Measurements from ENCODE around the gene FN3K.
"Not testable (repeated sequence)": the region's sequence is repeated elsewhere in the genome, so short reads cannot be mapped to it uniquely, and the experiment has no call there.

FN3K gene

DNA sequence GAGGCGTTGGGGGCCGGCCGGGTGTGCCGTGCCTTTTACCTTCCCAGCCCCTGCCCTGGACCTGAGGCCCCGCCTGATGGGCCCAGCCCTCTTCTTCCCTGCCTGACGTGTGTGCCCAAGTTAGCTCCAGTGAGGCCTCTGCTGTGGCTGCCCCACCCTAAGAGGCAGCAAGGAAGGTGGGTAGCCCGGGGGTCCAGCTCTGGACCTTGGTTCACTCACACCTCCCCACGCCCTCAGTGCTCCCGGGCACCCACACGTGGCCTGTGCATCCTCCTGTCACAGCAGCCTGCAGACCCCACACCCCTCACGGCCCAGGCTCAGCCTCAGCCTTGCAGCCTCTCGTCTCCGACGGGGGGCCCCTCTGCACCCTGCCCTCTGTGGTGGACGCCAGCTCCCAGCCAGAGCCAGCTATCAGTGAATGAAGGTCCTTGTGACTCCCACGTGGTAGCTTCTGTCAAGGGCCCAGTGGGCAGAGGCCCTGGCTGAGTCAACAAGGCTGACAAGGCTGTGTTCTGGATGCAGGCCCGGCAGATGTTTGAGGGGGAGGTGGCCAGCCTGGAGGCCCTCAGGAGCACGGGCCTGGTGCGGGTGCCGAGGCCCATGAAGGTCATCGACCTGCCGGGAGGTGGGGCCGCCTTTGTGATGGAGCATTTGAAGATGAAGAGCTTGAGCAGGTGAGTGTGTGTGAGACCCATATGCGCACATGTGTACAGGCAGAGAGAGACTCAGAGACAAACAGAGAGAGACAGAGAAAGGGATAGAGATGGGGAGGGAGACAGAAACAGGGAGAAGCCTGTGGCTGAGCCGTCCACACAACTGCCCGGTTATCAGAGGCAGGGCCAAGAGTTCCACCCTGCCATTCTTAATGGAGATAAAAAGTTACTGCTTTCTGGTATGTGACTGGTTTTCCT lies 2.8 kb downstream of the FN3K start:
- Histone ChIP-seq H3K4me1 (ENCODE audit: control insufficient read depth in 2 of 2, insufficient read depth in 2 of 2, low read length in 2 of 2) (peaks cover 7 to 8% of the 10 kb centered on the region in 2 donors), H3K27ac (ENCODE audit: low read depth in 2 of 2, low read length in 2 of 2) (no peak overlapping the region), H3K9ac (ENCODE audit: low read depth in 1 of 2, low read length in 2 of 2) (no peak overlapping the region), H3K36me3 (ENCODE audit: control insufficient read depth in 2 of 2, insufficient read depth in 2 of 2, low read length in 2 of 2) (peaks cover 28 to 29% of the 10 kb centered on the region in 2 donors), H3K4me3 (ENCODE audit: low read length in 2 of 2) (no peak overlapping the region), H3K9me3 (ENCODE audit: control insufficient read depth in 2 of 2, low read length in 2 of 2) (no peaks in the 10 kb centered on the region), H3K27me3 (ENCODE audit: control insufficient read depth in 2 of 2, insufficient read depth in 2 of 2, low read length in 2 of 2) (no peaks in the 10 kb centered on the region)

DNA sequence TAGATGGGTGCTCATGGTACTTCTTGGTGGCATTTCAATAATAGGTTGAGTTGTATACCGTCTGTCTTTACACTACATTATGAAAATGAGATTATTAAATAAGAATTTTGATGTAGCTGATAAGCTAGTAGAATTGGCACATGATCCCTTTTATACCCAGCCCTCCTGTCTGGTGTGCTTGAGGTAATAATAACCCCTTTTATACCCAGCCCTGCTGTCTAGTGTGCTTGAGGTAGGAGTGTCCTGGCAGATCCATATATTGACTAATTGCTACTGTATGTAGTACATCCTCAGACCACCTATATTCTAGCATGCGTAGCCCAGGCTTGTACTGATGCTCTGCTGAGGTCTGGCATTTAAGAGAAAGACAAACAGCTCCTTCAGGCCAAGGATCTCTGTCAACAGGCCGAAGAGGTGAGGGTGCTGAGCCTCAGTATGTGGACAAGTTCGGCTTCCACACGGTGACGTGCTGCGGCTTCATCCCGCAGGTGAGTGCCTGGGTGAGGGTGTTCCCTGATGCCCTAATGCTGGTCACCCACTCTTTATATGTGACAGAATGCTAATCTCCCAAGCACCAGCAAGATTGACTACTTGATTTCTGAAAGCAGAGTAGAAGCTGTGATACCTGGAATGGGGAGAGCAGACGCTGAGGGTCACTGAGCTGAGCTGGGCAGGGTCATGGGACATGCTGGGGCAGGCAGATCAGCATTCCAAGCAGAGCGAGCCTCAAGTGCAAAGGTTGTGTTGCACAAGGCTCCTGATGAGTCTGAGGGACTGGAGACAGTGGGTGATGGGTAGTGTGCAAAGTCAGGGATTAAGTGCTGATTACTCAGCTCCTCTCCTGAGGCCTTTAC lies 5.7 kb downstream of the FN3K start:
- Histone ChIP-seq H3K4me3 (ENCODE audit: low read length in 2 of 2) (no peak overlapping the region), H3K36me3 (ENCODE audit: control insufficient read depth in 2 of 2, insufficient read depth in 2 of 2, low read length in 2 of 2) (peaks cover 29 to 34% of the 10 kb centered on the region in 2 donors), H3K9me3 (ENCODE audit: control insufficient read depth in 2 of 2, low read length in 2 of 2) (peaks cover 0 to 2% of the 10 kb centered on the region in 2 donors), H3K27me3 (ENCODE audit: control insufficient read depth in 2 of 2, insufficient read depth in 2 of 2, low read length in 2 of 2) (no peaks in the 10 kb centered on the region), H3K27ac (ENCODE audit: low read depth in 2 of 2, low read length in 2 of 2) (no peak overlapping the region), H3K9ac (ENCODE audit: low read depth in 1 of 2, low read length in 2 of 2) (no peak overlapping the region), H3K4me1 (ENCODE audit: control insufficient read depth in 2 of 2, insufficient read depth in 2 of 2, low read length in 2 of 2) (peaks cover 2 to 4% of the 10 kb centered on the region in 2 donors)

DNA sequence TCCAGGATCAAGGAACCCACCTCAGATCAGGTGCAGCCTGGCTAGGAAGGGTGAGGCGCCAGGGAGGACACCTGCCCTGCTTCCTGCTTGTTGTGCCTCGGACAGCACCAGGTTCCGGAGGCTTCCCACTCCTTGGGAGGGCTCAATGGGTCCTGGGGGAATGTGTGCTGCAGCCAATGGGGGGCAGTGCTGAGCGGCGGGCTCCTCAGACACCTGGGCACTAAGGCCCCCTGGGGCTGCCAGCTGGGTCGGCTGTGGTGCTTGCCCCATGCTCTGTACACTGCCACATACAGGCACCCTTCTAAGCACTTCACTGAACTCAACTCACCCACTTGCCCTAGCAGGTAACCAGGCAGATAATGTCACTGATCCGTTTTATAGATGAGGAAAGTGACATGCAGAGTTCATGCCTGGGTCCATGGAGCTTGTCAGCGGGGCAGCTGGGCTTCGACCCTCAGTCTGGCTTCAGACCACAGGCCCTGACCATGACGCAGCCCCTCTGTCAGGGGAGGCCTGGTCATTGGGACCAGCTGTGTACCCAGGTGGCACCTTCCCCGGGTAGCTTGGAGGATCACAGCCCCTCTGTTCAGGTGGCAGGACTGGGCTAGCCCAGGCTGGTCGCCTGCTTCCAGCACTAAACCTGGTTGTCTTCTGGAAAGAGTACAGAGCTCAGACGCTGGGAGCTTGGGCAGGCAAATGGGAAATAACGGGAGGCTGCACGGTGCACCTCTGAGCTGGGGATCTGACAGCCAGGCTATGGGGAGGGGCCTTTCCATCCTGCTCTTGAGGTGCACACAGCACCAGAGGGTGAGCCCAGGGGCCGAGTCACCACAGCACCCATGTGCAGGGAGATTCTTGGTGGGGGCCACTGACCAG lies 8.2 kb downstream of the FN3K start:
- H3K4me3 ChIP-seq (ENCODE audit: low read length in 2 of 2), result no peak overlapping the region
- peaks cover 0 to 2% of the 10 kb centered on the region in 2 donors for H3K9me3 ChIP-seq (ENCODE audit: control insufficient read depth in 2 of 2, low read length in 2 of 2)
- H3K4me1 ChIP-seq (ENCODE audit: control insufficient read depth in 2 of 2, insufficient read depth in 2 of 2, low read length in 2 of 2), result no peaks in the 10 kb centered on the region
- H3K36me3 ChIP-seq (ENCODE audit: control insufficient read depth in 2 of 2, insufficient read depth in 2 of 2, low read length in 2 of 2), result peaks cover 25 to 33% of the 10 kb centered on the region in 2 donors
- H3K27ac ChIP-seq (ENCODE audit: low read depth in 2 of 2, low read length in 2 of 2), result no peak overlapping the region
- no peak overlapping the region for H3K9ac ChIP-seq (ENCODE audit: low read depth in 1 of 2, low read length in 2 of 2)
- no peaks in the 10 kb centered on the region for H3K27me3 ChIP-seq (ENCODE audit: control insufficient read depth in 2 of 2, insufficient read depth in 2 of 2, low read length in 2 of 2)

DNA sequence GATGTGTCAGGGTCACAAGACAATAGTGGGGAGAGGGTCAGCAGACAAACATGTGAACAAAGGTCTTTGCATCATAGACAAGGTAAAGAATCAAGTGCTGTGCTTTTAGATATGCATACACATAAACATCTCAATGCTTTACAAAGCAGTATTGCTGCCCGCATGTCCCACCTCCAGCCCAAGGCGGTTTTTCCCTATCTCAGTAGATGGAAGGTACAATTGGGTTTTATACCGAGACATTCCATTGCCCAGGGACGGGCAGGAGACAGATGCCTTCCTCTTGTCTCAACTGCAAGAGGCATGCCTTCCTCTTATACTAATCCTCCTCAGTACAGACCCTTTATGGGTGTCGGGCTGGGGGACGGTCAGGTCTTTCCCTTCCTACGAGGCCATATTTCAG lies 9.3 kb downstream of the FN3K start:
- H3K36me3 ChIP-seq (ENCODE audit: control insufficient read depth in 2 of 2, insufficient read depth in 2 of 2, low read length in 2 of 2), result peaks cover 24 to 32% of the 10 kb centered on the region in 2 donors
- not testable (repeated sequence) for H3K4me3 ChIP-seq (ENCODE audit: low read length in 2 of 2); H3K9me3 ChIP-seq (ENCODE audit: control insufficient read depth in 2 of 2, low read length in 2 of 2); H3K4me1 ChIP-seq (ENCODE audit: control insufficient read depth in 2 of 2, insufficient read depth in 2 of 2, low read length in 2 of 2); H3K27me3 ChIP-seq (ENCODE audit: control insufficient read depth in 2 of 2, insufficient read depth in 2 of 2, low read length in 2 of 2); H3K9ac ChIP-seq (ENCODE audit: low read depth in 1 of 2, low read length in 2 of 2); H3K27ac ChIP-seq (ENCODE audit: low read depth in 2 of 2, low read length in 2 of 2)

DNA sequence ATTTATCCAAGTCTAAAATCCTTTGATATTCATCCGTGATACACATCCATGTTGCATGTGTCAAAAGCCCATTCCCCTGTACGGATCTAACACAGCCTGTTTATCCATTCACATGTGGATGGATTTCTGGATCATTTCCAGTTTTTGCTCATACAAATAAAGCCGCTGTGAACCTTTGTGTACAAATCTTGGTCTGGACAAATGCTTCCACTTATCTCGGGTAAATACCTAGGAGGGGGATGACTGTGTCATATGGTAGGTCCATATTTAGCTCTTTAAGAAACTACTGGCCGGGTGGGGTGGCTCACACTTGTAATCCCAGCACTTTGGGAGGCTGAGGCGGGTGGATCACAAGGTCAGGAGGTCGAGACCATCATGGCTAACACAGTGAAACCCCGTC lies 10.1 kb downstream of the FN3K start:
- Histone ChIP-seq H3K27ac (ENCODE audit: low read depth in 2 of 2, low read length in 2 of 2) (no peak overlapping the region), H3K4me1 (ENCODE audit: control insufficient read depth in 2 of 2, insufficient read depth in 2 of 2, low read length in 2 of 2) (no peaks in the 10 kb centered on the region), H3K4me3 (ENCODE audit: low read length in 2 of 2) (no peak overlapping the region), H3K9me3 (ENCODE audit: control insufficient read depth in 2 of 2, low read length in 2 of 2) (peaks cover 0 to 2% of the 10 kb centered on the region in 2 donors), H3K27me3 (ENCODE audit: control insufficient read depth in 2 of 2, insufficient read depth in 2 of 2, low read length in 2 of 2) (no peaks in the 10 kb centered on the region), H3K36me3 (ENCODE audit: control insufficient read depth in 2 of 2, insufficient read depth in 2 of 2, low read length in 2 of 2) (peaks cover 22 to 25% of the 10 kb centered on the region in 2 donors), H3K9ac (ENCODE audit: low read depth in 1 of 2, low read length in 2 of 2) (no peak overlapping the region)

DNA sequence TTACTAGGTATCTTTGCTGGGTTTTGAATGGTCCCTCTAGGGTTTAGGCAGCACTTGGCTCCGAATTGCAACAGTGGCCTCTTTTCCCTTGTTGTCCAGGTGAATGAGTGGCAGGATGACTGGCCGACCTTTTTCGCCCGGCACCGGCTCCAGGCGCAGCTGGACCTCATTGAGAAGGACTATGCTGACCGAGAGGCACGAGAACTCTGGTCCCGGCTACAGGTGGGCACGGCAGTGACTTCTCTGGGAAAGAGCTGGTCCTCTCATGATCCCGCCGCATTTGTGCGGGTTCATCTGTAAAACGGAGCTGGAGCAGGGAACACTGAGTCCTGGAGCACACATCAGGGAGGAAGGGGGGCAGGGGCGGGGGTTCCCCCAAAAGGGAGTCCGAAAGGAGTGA lies 13.3 kb downstream of the FN3K start:
- H3K4me1 ChIP-seq (ENCODE audit: control insufficient read depth in 2 of 2, insufficient read depth in 2 of 2, low read length in 2 of 2), result peaks cover 7 to 9% of the 10 kb centered on the region in 2 donors
- no peaks in the 10 kb centered on the region for H3K27me3 ChIP-seq (ENCODE audit: control insufficient read depth in 2 of 2, insufficient read depth in 2 of 2, low read length in 2 of 2)
- peaks cover 0 to 2% of the 10 kb centered on the region in 2 donors for H3K9me3 ChIP-seq (ENCODE audit: control insufficient read depth in 2 of 2, low read length in 2 of 2)
- peaks cover 0 to 2% of the 10 kb centered on the region in 2 donors for H3K36me3 ChIP-seq (ENCODE audit: control insufficient read depth in 2 of 2, insufficient read depth in 2 of 2, low read length in 2 of 2)
- H3K9ac ChIP-seq (ENCODE audit: low read depth in 1 of 2, low read length in 2 of 2), result no peak overlapping the region
- no peak overlapping the region for H3K4me3 ChIP-seq (ENCODE audit: low read length in 2 of 2)
- H3K27ac ChIP-seq (ENCODE audit: low read depth in 2 of 2, low read length in 2 of 2), result no peak overlapping the region

DNA sequence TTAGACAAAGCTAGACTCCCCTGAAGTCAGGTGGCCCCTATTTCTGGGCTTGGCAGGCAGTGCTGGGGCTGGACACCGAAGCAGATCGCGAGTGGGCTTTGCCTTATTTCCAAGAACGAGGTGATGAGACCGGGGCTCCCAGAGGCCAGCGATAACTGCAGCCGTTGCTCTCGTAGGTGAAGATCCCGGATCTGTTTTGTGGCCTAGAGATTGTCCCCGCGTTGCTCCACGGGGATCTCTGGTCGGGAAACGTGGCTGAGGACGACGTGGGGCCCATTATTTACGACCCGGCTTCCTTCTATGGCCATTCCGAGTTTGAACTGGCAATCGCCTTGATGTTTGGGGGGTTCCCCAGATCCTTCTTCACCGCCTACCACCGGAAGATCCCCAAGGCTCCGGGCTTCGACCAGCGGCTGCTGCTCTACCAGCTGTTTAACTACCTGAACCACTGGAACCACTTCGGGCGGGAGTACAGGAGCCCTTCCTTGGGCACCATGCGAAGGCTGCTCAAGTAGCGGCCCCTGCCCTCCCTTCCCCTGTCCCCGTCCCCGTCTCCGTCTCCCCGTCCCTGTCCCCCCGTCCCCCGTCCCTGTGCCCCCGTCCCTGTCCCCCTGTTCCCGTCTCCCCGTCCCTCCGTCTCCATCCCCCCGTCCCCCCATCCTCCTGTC lies 15.0 kb downstream of the FN3K start:
- H3K27ac ChIP-seq (ENCODE audit: low read depth in 2 of 2, low read length in 2 of 2), result no peak overlapping the region
- no peak overlapping the region for H3K4me3 ChIP-seq (ENCODE audit: low read length in 2 of 2)
- peaks cover 9% of the 10 kb centered on the region in 2 donors for H3K4me1 ChIP-seq (ENCODE audit: control insufficient read depth in 2 of 2, insufficient read depth in 2 of 2, low read length in 2 of 2)
- H3K9ac ChIP-seq (ENCODE audit: low read depth in 1 of 2, low read length in 2 of 2), result no peak overlapping the region
- H3K36me3 ChIP-seq (ENCODE audit: control insufficient read depth in 2 of 2, insufficient read depth in 2 of 2, low read length in 2 of 2), result no peaks in the 10 kb centered on the region
- H3K27me3 ChIP-seq (ENCODE audit: control insufficient read depth in 2 of 2, insufficient read depth in 2 of 2, low read length in 2 of 2), result no peaks in the 10 kb centered on the region
- peaks cover 0 to 2% of the 10 kb centered on the region in 2 donors for H3K9me3 ChIP-seq (ENCODE audit: control insufficient read depth in 2 of 2, low read length in 2 of 2)

DNA sequence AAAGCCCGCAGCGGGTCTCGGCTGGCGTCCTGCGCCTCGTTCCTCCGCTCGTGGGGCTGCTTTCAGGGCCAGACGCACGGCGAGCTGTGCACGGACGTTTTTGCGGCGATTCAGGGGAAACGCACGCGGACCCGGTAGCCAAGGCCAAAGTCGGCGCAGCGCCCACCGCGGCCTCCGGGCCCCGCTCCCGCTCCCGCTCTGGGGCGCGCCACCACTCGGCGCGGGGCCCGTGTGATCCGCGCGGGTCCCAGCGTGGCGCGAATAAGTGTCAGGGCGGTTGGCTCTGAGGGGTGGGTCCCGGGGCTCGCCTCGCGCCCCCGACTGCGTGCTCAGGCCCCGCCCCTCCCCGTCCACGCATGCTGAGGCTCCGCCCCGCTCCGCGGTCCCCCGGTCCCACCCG lies 15.8 kb downstream of the FN3K start:
- H3K4me3 ChIP-seq (ENCODE audit: low read length in 2 of 2), result peak overlapping the region; percentile 54 to 60
- peaks cover 0 to 2% of the 10 kb centered on the region in 2 donors for H3K36me3 ChIP-seq (ENCODE audit: control insufficient read depth in 2 of 2, insufficient read depth in 2 of 2, low read length in 2 of 2)
- peak overlapping the region; percentile 38 to 51 for H3K27ac ChIP-seq (ENCODE audit: low read depth in 2 of 2, low read length in 2 of 2)
- H3K4me1 ChIP-seq (ENCODE audit: control insufficient read depth in 2 of 2, insufficient read depth in 2 of 2, low read length in 2 of 2), result peaks cover 9% of the 10 kb centered on the region in 2 donors
- no peaks in the 10 kb centered on the region for H3K9me3 ChIP-seq (ENCODE audit: control insufficient read depth in 2 of 2, low read length in 2 of 2)
- no peaks in the 10 kb centered on the region for H3K27me3 ChIP-seq (ENCODE audit: control insufficient read depth in 2 of 2, insufficient read depth in 2 of 2, low read length in 2 of 2)
- peak overlapping the region in 1 of 2 donors; percentile 48 for H3K9ac ChIP-seq (ENCODE audit: low read depth in 1 of 2, low read length in 2 of 2)

All from mucosa of rectum (tissue), 2 donors.